Measurements from ENCODE around the gene PLA2G10.

GRCh38 chr16:14629612-14629918 lies 64.5 kb downstream of the PLA2G10 start:
- no peak for TF ChIP-seq EZH2 (IDR thresholded peaks at IDR 0.05; ENCODE audit: borderline replicate concordance)
- no peak for TF ChIP-seq CTCF (IDR thresholded peaks at IDR 0.05; ENCODE audit: poor library complexity)
- TF ChIP-seq EZH2phosphoT487 (IDR thresholded peaks at IDR 0.05; ENCODE audit: low read depth, severe bottlenecking, unreplicated experiment), result no peak
